ENCODE measurements around the gene TAS2R4. TPM values are rescaled to one million over a fixed set of nuclear protein-coding genes. Genes with fewer than 3 reads are reported as not detected.
A peak's percentile ranks its signal among the peaks of the same experiment; 100 is the strongest.
"Not testable (repeated sequence)": the region's sequence is repeated elsewhere in the genome, so short reads cannot be mapped to it uniquely, and the experiment has no call there.

Gene TAS2R4
- total RNA-seq, 4 donors from 2014 or later = 1.9 to 5.6 (median 3.3) TPM; not detected in 1

- DNase-seq = no peak
- Histone ChIP-seq H3K27ac (no peak overlapping the region), H3K9me3 (peaks cover 0 to 27% (median 0%) of the 10 kb centered on the region in 4 donors), H3K4me1 (no peaks in the 10 kb centered on the region), H3K27me3 (no peaks in the 10 kb centered on the region), H3K4me3 (no peak overlapping the region), H3K36me3 (peaks cover 4 to 81% (median 7%) of the 10 kb centered on the region in 3 donors)
- TF ChIP-seq, protein P1, sequence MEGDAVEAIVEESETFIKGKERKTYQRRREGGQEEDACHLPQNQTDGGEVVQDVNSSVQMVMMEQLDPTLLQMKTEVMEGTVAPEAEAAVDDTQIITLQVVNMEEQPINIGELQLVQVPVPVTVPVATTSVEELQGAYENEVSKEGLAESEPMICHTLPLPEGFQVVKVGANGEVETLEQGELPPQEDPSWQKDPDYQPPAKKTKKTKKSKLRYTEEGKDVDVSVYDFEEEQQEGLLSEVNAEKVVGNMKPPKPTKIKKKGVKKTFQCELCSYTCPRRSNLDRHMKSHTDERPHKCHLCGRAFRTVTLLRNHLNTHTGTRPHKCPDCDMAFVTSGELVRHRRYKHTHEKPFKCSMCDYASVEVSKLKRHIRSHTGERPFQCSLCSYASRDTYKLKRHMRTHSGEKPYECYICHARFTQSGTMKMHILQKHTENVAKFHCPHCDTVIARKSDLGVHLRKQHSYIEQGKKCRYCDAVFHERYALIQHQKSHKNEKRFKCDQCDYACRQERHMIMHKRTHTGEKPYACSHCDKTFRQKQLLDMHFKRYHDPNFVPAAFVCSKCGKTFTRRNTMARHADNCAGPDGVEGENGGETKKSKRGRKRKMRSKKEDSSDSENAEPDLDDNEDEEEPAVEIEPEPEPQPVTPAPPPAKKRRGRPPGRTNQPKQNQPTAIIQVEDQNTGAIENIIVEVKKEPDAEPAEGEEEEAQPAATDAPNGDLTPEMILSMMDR (IDR thresholded peaks at IDR 0.05) = peak in 2 of 6 experiments; percentile 7 to 22
- TF ChIP-seq POLR2A (IDR thresholded peaks at IDR 0.05) = no peak
These were observed 23.8 kb upstream of the TAS2R4 start for GRCh38 chr7:141752634-141753033.

GRCh38 chr7:141754939-141755338 is 21.5 kb upstream of the TAS2R4 start:
- H3K36me3 ChIP-seq = peaks cover 4 to 79% (median 7%) of the 10 kb centered on the region in 3 donors
- no peak overlapping the region for H3K27ac ChIP-seq
- no peaks in the 10 kb centered on the region for H3K27me3 ChIP-seq
- TF ChIP-seq, protein P1 (IDR thresholded peaks at IDR 0.05) = peak in 4 of 6 experiments; percentile 18 to 47 (median 37)
- TF ChIP-seq POLR2A (IDR thresholded peaks at IDR 0.05) = no peak
- no peak for DNase-seq
- H3K4me1 ChIP-seq = no peaks in the 10 kb centered on the region
- H3K4me3 ChIP-seq = no peak overlapping the region
- H3K9me3 ChIP-seq = peaks cover 0 to 27% (median 0%) of the 10 kb centered on the region in 4 donors

DNA sequence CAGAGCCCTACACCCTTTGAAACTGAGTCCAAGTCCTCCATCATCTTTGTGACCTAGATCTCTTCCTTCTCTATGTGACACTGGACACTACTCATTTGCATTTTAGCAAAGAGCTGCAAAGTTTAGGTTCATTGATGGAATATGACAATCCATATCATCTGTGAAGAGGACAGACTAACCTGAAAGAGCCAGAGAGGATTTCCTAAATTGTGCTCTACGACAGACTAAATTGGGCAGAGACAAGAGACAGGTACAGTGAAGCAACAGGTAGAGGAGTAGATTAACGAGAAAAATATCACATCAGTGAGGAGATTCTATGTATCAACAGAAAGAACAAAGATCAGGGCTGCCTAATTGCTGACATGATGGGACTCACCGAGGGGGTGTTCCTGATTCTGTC is 12.7 kb upstream of the TAS2R4 start, which contains the start of gene TAS2R3:
Gene TAS2R3, plus strand, starts transcription at position 301 of the 400 bp plus-strand sequence. Its CDS starts 62 bp downstream, at position 363.
- no peak within 1 kb of the TSS for H3K4me3 ChIP-seq
- H3K27ac ChIP-seq = no peak within 1 kb of the TSS
- H3K27me3 ChIP-seq = no peaks in the 10 kb centered on the region
- no peaks in the 10 kb centered on the region for H3K9me3 ChIP-seq
- TF ChIP-seq, protein P1 (IDR thresholded peaks at IDR 0.05) = no peak
- DNase-seq = no peak
- peaks cover 0 to 31% (median 0%) of the 10 kb centered on the region in 3 donors for H3K36me3 ChIP-seq
- H3K4me1 ChIP-seq = no peaks in the 10 kb centered on the region

GRCh38 chr7:141770083-141770583 is 6.3 kb upstream of the TAS2R4 start:
- H3K27ac ChIP-seq, H3K36me3 ChIP-seq, H3K4me3 ChIP-seq, DNase-seq, H3K27me3 ChIP-seq, H3K9me3 ChIP-seq, H3K4me1 ChIP-seq: not testable (repeated sequence)

DNA sequence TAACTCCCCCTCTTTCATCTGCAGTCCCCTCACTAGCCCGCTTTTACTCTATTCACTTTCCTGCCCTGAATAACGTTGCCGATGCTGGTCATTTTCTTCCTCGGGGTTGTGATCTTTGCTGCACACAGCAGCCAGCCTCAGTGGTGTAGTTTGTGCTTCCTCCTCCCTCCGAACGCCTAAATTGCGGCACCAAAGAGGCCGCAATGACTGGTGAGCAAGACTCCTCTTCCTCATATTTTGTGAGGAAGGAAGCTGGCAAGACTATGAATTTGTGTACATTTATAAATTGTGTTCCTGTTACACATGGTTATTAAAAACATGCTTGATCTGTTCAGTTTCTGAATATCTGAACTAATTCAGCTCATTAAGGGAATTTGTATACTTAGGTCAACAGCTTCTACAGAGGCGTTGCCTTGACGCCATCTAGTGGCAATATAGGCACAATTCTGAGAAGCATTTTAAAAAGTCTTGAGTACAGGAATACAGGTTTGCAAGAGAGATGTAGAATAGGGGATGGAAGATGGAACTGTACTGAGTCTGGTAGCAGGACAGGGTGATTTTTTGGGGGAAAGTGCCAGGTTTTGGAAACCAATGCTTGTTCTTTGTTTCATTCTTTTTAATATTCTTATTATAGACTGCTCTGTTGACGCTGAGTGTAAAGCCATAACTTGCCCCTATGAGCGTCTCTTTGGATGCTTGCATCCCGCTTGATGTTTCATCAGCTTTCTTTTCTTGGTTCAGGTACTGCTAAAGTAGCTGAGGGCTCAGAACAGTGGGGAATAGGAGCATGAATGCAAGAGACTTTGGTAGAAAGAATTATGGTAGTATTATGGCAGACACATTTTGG is 9.5 kb downstream of the TAS2R4 start:
- peak in 1 of 3 donors; percentile 76 for DNase-seq
- Histone ChIP-seq H3K36me3 (peaks cover 0 to 6% (median 0%) of the 10 kb centered on the region in 3 donors), H3K9me3 (no peaks in the 10 kb centered on the region), H3K4me3 (no peak overlapping the region), H3K27ac (no peak overlapping the region), H3K4me1 (no peaks in the 10 kb centered on the region), H3K27me3 (no peaks in the 10 kb centered on the region)
- no peak for TF ChIP-seq POLR2A (IDR thresholded peaks at IDR 0.05)
- TF ChIP-seq, protein P1 (IDR thresholded peaks at IDR 0.05) = peak; percentile 37 to 76 (median 70)

DNA sequence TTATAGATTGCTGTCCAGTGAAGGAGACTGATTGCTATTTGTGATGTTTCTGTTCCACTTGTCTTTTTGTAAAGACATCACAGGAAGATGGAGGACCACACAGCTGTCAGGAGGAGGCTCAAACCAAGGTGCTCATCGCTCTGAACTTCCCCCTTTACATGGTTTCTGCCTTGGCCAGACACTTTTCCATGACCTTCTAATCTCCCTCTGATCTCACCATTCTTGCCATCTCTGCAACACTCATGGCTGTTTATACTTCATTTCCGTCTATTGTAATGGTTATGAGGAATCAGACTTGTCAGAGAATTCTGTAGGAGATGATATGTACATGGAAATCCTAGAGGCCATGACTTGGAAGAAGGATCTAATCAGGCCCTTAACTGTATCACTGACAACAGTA is 11.8 kb downstream of the TAS2R4 start:
- Histone ChIP-seq H3K4me1 (no peaks in the 10 kb centered on the region), H3K27me3 (no peaks in the 10 kb centered on the region), H3K4me3 (no peak overlapping the region), H3K36me3 (peaks cover 0 to 6% (median 0%) of the 10 kb centered on the region in 3 donors), H3K27ac (no peak overlapping the region), H3K9me3 (no peaks in the 10 kb centered on the region)
- TF ChIP-seq, protein P1 (IDR thresholded peaks at IDR 0.05) = no peak
- no peak for TF ChIP-seq POLR2A (IDR thresholded peaks at IDR 0.05)
- no peak for DNase-seq

Measured in Peyer's patch (tissue), 4 donors.